GM20431 (cell line): ENCODE measurements around the gene DHX8.

Experiments used
- in situ Hi-C: fragments of 300-500 bp; cut with MseI, MboI; formaldehyde crosslinking; loops from one replicate; pipeline ENCODE4 v1.15.0; 2020; ENCODE audit warnings: low sequenced_read_pairs; ENCODE audit not compliant: unreplicated experiment

DHX8 gene

DNA sequence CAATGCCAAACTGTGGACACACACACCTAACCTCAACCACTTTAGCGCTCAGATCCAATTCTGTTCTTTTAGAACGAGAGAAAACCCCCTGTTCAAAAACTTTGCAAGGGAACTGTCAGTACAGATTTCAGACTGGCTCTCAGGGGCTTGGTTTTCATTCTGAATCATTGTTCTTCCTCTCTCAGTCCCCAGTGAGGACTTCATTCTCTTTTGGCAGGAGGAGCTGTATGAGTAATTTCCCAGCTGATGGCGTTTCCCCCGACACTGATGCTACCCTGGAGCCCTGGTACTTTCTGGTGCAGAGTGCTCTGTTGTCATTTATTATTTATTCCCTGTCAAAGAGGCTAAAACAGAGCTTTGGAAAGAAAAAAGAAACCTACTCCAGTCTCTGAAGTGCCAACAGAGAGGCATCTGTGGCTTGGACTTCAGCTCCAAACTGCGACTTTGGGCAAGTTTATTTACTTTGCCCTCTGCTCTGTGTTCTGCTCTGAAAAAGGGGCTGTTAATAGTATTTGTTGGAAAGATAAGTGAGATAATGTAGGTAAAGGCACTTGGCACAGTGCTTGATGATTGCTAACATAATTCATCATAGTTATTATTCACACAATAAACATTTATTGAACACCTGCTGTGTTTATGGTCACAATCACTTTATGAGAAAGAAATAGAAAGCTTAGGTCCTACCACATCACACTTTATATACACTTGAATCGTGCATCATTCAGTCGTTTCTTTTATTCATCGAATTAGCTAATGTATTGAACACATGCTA lies 34.0 kb downstream of the DHX8 start:
- in situ Hi-C loops: no loop called here

DNA sequence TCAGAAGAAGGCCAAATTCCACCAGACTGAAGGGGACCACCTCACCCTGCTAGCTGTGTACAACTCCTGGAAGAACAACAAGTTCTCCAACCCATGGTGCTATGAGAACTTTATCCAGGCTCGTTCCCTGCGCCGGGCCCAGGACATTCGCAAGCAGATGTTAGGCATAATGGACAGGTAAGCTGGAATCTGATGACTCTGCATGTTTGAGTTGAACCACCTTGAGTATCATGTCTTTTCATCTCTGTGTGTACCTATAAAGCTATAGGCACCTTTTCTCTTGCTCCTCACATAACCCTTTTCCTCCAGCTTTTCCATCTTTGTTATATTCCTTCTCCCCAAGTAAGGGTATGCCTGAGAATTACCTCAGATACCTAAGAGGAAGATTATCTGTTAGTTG lies 37.6 kb downstream of the DHX8 start:
- in situ Hi-C loops: no loop called here

DNA sequence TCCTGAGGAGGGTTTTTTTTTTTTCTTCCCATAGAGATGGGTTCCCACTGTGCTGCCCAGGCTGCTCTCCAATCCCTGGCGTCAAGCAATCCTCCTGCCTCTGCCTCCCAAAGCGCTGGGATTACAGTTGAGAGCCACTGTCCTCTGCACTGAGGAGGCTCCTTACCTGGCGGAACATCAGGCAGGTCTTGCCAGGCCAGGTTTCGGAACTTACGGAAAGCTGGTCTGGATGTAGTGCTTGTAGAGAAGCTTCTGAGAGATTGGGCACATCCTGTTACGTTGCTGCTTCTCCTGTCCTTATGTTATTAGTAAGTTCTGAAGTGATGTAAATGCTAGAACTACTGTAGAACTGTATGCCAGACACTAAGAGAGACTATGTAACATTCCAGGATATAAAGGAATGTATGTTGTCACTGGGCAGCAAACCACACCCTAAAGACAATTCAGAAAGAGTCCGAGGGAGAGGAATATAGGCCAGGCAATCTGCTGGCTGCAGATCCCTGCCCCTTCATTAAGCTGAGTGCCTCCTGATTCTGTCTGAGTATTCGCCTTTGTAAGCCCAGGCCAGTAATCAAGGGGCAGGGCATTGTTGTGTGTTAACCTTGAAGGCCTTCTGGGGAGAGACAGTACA lies 41.3 kb downstream of the DHX8 start:
- in situ Hi-C loops: no loop called here

DNA sequence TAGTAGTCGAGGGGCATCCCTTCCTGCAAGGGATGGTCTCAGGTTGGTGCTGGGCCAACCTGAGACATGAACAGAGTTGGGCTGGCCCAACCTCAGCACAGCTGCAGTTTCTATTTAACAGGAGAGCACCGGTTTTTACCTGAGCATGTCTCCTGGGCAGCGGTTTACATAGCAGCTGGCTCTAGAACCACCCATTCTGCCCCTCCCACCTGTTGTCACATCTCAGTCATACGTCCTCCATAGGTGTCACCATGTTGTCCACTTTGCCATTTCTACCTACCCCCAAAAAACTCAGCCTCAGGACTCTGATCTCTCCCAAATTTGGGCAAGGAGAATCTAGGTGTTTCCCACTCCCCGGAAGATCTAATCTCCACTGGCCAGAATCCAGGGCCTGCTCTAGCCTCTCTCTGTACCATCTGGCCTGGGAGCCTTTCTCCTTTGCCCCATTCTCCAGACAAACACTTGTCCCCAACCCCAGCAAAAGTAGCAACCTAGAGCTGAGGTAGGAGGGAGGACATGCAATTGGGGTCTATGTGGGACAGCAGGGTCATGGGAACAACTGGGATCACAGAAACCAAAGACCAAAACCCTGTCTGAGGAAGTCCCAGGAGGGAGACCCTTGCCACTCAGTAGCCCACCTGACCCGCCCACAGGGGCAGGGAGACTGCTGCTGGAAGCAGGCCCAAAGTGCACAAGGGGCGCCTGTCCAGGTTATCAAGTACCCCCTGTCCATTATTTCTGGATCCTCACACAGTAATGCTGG lies 43.3 kb downstream of the DHX8 start:
- in situ Hi-C loops: no loop called here

DNA sequence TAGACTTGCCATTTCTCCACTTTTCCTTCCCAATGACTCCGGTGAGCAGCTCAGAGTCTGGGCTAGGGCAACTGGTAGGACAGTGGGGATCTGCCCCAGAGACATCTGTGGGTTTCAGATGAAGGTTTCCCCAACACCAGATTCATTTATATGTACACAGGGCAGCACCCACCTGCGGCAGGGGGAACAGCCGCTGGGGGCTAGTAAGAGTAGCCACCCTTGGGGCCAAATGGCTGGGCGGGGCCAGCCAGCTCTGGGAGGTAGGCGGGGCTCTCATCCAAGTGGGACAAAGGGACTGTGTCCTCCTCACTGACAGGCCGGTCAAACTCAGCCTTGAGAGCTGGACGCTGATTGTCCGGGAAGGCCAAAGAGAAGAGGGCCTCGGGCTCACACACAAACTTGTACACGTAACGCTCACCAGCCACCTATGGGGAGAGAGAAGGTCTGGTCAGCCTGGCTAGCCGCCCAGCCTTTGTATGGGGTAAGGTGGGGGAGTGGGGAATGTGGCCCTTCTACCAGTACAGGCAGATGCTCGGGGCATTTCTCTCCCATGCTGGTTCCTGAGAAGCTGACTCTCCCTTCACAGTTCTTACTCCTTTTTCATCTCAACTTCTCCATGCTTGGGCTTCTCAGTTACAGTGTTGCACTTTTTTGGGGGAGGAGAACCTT lies 44.7 kb downstream of the DHX8 start:
- in situ Hi-C loops: no loop called here

DNA sequence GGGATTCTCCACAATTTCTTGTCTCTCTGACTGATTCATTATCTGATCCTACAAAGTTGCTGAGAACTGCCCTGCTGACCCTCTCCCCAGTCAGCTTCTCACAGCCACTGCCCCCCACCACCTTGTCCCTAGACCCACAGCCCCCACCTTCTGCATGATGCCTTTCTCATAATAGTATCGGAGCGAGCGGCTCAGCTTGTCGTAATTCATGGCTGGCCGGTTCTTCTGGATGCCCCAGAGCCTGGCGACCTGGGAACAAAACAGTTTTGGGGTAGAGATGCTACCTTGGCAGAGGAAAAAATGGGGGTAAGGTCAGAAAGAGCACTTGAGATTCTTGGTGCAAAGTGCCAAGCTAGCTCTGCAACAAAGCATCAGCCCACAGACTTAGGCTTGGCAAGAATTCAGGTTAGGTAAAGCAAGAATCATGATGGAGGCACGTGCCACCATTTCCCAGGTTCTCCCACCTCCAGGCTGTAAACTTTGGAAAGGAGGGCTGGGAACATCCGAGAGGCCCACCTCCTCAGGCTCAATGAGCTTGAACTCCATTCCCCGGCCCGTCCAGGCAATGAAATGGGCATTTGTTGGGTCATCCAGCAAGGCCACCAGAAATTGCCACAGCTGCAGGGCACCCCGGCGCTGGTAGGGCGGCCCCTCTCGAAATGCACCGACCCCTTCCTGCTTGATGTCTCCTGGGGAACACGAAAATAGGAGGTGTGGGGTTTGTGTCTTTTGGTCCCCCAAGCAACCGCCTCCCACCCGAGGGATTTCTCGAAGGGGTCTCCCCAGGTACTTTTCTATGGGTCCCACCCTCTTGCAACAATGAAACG lies 45.4 kb downstream of the DHX8 start:
- in situ Hi-C loops: no loop called here

DNA sequence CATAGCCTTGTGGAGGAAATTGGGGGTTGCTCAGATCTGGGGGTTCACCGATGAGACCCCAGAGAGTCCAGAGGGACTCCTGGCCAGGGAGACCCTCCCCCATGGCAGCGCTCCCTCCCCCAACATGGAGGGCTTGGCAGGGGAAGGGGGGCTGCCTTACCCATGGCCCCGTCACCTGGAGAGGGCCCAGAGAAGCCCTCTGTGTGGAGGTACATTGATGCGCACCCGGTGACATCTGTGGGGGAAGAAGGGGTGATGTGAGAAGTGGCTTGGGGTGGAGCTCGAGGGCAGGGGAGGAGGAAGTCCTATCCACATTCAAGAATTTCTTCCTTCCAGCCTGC lies 46.1 kb downstream of the DHX8 start:
- in situ Hi-C loops: no loop called here

DNA sequence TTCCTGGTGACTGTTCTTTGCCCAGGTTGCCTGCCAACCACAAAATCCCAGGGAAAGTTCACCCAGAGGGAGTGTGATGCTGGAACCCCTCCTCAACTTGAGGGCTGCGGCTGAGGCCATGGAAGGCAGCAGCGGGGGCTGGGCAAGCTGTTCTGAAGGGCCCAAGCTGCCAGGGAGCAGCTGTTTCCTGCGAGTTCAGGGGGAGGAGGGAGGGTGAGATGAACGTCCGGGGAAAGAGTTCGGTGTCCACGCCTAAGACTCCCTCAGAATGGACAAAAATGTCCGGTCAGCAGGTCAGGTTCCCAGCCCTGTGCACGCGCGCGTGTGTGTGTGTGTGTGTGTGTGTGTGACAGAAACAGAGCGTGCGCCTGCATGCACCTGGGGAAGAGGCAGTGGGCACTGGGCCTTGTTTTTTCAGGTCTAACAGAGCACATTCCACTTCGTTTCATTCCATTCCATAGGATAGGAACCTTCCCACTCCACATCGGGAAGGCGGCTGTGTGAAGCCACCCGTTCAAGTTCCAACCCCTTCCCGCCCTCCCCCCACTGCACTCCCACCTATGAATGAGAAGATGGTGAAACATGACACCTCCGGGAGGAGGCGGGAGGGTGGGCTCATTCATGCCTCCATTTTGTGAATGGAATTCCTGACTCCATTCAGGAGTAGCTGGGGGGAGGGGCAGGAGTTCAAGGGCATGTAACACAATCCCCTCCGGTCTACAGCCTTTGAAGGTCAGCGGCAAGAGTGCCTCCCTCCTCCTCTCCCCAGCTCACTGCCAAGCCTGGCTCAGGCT lies 46.7 kb downstream of the DHX8 start:
- in situ Hi-C loops: no loop called here

DNA sequence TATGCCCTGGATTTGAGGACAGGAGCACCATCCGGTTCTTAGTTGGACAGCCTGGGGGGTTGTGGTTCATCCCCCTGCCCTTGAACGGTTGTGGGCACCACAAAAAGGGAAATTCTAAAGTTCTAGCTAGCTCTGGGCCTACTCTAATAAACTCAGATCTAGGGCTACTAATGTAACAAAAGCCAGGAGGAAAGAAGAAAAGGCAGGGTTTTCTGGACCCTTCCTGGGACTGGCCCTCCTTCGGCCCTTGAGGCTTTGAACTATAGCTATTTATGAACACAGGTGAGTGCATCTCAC lies 47.3 kb downstream of the DHX8 start:
- in situ Hi-C loops: no loop called here

DNA sequence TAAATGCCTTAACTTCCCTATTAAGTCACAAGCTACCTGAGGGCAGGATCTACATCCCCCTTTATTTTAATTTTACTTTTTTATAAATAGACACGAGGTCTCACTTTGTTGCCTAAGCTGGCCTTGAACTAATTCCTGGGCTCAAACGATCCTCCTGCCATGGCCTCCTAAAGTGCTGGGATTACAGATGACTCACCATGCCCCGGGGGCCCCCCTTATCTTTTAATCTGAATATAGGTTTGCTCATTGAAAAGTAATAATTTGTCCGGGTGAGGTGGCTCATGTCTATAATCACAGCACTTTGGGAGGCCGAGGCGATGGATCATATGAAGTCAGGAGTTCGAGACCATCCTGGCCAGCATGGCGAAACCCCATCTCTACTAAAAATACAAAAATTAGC lies 48.2 kb downstream of the DHX8 start:
- in situ Hi-C loops: no loop called here

DNA sequence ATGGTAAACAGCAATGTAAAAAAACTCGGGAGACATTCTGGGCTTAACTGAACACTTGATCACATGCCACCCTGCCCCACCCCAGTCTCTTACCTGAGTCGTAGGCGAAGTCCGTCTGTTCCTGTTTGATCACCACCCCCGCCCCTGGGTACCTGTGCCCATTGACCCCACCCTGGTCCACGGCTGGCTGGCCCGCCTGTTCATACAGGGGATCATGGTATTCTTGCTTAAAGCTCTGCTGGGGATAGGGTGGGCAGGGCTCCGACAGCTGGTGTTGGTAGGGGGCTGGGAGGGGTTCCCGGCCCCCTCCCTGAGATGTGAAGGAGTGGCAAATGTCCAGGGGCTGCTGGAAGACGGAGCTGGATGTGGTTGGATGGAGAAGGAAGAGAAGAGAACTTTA lies 48.8 kb downstream of the DHX8 start:
- in situ Hi-C loops: no loop called here

DNA sequence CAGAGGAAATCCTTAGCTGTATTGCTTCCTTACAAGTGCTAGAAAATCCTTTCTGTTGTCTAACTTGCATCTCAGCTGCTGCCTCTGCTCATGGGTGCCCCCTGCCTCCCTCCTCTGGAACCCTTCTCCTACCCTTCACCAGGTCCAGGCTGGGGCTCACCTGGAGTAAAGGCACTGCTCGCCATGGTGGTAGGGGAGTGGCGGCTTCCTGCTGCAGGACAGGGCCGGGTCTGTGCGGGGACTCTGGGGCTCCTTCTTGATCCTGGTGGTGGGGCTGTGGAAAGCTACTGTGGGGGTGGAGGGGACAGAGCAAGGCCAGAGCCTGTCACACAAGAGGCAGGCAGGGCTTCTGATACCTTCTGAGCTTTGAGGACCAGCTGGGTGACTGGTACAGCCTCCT lies 49.9 kb downstream of the DHX8 start:
- in situ Hi-C loops: no loop called here

DNA sequence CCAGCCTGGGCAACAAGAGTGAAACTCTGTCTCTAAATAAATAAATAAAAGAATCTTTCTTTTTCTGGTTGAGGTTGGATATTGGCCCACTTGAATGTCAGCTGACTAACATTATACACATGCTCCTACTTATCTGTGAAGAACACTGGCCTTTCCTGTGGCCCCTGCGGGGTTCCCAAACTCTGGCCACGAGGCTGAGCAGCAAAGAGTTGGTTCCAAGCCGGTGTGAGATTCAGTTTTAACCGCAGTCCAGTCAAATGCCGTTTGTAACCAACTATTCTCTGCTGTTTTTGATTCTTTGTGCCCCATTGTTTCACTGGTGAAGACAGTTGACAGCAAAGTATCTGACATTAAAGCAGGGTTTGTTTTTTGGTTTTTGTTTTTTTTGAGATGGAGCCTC lies 51.1 kb downstream of the DHX8 start:
- in situ Hi-C loops: no loop called here

DNA sequence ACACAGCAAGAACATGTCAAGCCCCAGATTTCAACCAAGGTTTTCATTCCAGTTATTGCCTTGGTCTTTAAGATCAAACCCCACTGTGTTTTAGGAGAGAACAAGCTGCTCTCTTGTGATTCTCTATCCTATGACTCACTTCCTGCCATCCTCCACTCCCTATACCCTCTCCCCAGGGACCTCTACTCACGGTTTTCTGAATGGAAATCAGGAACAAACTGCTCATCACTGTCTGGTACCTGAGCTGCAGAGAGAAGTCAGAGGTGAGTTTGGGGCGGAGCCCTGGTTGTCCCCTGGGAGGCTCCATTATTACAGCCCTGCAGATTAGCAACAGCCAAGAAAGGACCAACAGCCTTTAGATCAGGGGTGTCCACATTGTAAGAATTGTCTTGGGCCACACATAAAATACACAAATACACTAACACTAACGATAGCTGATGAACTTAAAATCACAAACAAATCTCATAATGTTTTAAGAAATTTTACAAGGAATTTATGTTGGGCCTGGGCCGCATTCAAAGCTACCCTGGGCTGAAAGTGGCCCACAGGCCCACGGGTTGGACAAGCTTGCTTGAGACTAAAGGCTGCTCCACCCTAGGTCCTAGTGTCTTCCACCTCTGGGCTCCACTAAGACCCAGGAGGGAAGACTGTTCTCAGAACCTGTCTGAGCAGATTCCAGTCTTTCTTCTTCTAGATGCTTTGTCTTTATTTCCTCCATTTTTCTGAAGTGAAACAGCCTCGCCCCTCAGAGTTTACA lies 52.6 kb downstream of the DHX8 start:
- in situ Hi-C loops: no loop called here

DNA sequence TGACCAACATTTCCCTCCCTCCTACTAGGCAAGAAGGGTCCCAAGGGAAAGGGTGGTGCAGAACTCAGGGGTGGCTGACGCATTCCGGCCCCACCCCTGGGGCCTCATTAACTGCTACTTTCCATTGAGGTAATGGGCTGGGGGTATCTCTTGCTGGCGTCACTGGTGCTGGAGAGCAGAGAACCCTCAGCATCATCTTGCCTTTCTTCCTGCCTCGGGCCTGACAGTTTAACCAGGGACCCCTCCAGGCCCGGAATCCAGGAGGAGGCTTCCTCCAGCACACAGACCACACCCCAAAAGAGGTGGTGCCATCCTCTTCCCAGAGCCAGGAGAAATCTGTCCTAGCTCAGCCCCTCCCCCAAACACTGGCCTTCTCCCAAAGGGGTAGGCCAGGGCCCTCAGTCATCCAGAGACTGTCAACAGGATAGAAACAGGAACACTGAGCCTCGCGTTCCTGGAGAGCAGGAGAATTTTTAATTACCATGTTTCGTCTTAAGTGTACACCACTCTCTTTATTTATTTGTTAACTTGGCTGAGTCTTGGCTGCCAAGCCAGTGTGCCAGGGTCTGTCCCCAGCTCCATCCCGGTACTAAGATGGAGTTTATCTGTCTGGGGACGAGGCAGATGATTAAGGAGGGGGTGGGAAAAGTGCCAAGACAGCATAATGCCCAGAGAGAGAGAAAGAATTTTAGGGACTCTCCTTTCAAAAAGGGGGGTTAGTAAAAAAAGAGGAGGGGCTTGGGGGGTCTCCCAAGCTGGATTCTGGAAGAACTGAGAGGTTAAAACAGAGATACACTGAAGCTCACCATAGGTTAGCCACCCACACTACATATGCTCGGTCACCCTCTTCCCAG lies 57.3 kb downstream of the DHX8 start:
- in situ Hi-C loops: no loop called here

DNA sequence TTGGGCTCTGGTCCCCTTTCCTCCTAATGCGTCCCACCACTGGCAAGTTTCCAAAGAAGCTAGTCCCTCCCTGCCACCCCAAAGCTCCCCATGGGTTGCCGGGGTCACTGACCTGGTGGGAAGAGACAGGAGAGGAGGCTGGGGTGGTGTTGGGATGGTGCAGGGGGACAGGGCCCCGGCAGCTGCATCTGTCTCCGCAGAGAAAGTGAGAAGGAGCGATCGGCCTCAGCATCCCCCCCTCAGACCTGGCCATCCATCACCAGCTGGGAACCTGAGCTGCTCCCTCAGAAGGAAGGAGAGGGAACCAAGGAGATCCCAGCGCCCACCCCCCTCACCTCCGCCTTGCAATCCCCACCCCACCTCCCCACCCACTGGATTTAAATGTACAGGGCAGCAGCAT lies 59.1 kb downstream of the DHX8 start:
- in situ Hi-C loops: no loop called here

DNA sequence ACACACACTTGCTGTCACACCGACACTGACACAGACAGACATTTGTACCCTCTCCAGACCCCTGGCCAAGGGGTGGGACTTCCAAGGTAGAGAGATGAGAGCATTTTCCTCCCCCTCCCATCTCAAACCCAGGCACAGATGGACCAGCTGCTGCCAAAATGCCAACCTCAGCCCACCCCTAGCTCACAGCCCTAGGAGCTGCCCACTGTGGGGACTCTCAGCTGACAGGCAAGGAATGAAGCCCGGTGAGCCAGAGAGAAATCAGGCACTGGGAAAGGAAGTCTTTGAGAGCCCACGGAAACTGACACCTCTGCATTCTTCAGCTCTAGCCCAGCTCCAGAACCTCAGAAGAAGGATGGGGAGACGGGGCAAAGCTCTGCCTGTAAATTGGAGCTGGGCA lies 59.5 kb downstream of the DHX8 start:
- in situ Hi-C loops: no loop called here
